GM23248 (cell line): ENCODE results near the gene FXYD5. TPM values are rescaled to one million over a fixed set of nuclear protein-coding genes. Genes with fewer than 3 reads are reported as not detected.
A peak's percentile ranks its signal among the peaks of the same experiment; 100 is the strongest.

Experiments used
- DNase-seq: peaks from one replicate; pipeline ENCODE4 v3.0.0-alpha.2; 2015
- H2AFZ ChIP-seq: fragments of 200-600 bp; sonication (generic); 2 replicates; pipeline ENCODE4 v1.6.1; 2016; ENCODE audit warnings: antibody characterized with exemption
- H3F3A ChIP-seq: fragments of 200-600 bp; sonication (generic); 2 replicates; pipeline ENCODE4 v1.6.1; 2016; ENCODE audit warnings: mild to moderate bottlenecking, antibody characterized with exemption, mixed run types; ENCODE audit not compliant: insufficient read depth
- H3K27ac ChIP-seq: fragments of 200-600 bp; sonication (generic); 2 replicates; pipeline ENCODE4 v1.5.1; 2016; ENCODE audit warnings: mild to moderate bottlenecking
- H3K27me3 ChIP-seq: fragments of 200-600 bp; sonication (generic); replicated peaks from 2 replicates; pipeline ENCODE4 v1.6.1; 2016; ENCODE audit warnings: mild to moderate bottlenecking; ENCODE audit not compliant: insufficient read depth
- H3K36me3 ChIP-seq: fragments of 200-600 bp; sonication (generic); 2 replicates; pipeline ENCODE4 v1.6.1; 2016; ENCODE audit warnings: low read depth, mild to moderate bottlenecking
- H3K4me1 ChIP-seq: fragments of 200-600 bp; sonication (generic); 2 replicates; pipeline ENCODE4 v1.6.1; 2016; ENCODE audit warnings: mild to moderate bottlenecking; ENCODE audit not compliant: insufficient read depth
- H3K4me2 ChIP-seq: fragments of 200-600 bp; sonication (generic); one replicate; pipeline ENCODE4 v1.6.1; 2016; ENCODE audit warnings: mild to moderate bottlenecking; ENCODE audit not compliant: unreplicated experiment
- H3K4me3 ChIP-seq: fragments of 200-600 bp; sonication (generic); 2 replicates; pipeline ENCODE4 v1.5.1; 2016; ENCODE audit warnings: mild to moderate bottlenecking
- H3K79me2 ChIP-seq: fragments of 200-600 bp; sonication (generic); 2 replicates; pipeline ENCODE4 v1.6.1; 2016; ENCODE audit warnings: mild to moderate bottlenecking; ENCODE audit not compliant: insufficient read depth
- H3K9ac ChIP-seq: fragments of 200-600 bp; sonication (generic); 2 replicates; pipeline ENCODE4 v1.6.1; 2016; ENCODE audit warnings: mild to moderate bottlenecking
- H3K9me2 ChIP-seq: fragments of 200-600 bp; sonication (generic); 2 replicates; pipeline ENCODE4 v1.6.1; 2016; ENCODE audit warnings: mixed run types, mild to moderate bottlenecking, moderate library complexity; ENCODE audit not compliant: insufficient read depth
- H3K9me3 ChIP-seq: fragments of 200-600 bp; sonication (generic); one replicate; pipeline ENCODE4 v1.6.1; 2017; ENCODE audit warnings: low read depth
- H4K20me1 ChIP-seq: fragments of 200-600 bp; sonication (generic); 2 replicates; pipeline ENCODE4 v1.6.0; 2016; ENCODE audit not compliant: insufficient read depth
- EZH2 ChIP-seq: fragments of 200-600 bp; sonication (generic); IDR thresholded peaks from 2 replicates; pipeline ENCODE4 v1.6.1; 2018; ENCODE audit warnings: antibody characterized with exemption, mild to moderate bottlenecking; ENCODE audit not compliant: insufficient read depth, poor library complexity, severe bottlenecking
- EZH2phosphoT487 ChIP-seq: fragments of 200-600 bp; sonication (generic); IDR thresholded peaks from 2 replicates; pipeline ENCODE4 v1.6.1; 2018; ENCODE audit warnings: antibody characterized with exemption, moderate library complexity, mild to moderate bottlenecking, low read depth; ENCODE audit not compliant: insufficient read depth
- WGBS, 2 experiments: methylation state at CpG; one replicate each; pipeline ENCODE4 v1.1.6; 2015 to 2017; ENCODE audit warnings: low lambda C conversion rate in 2 of 2, low coverage in 1 of 2; ENCODE audit errors: missing lambda C conversion rate in 2 of 2; 5-methylcytosine and 5-hydroxymethylcytosine counted together
- in situ Hi-C: fragments of 300-500 bp; cut with MboI; formaldehyde crosslinking; loops from 2 replicates; pipeline ENCODE4 v1.15.0; 2020
- polyA plus RNA-seq: library from polyadenylated mRNA; unstranded; fragments of >200 nt; fragmentation: Nextera tagmentation; extraction: Ambion mirVana; gene quantifications from 2 replicates; pipeline ENCODE4 v1.2.1, GENCODE V29; 2016
- total RNA-seq: library from RNA; depleted of rRNA; stranded (reverse); fragments of >200 nt; shearing (Covaris generic); gene quantifications from 2 replicates; pipeline ENCODE4 v1.2.3, GENCODE V29; 2014

The FXYD5 gene
- total and polyA plus RNA-seq, 2 experiments from 2014 or later, result 233 to 496 TPM

- DNase-seq, result no peak
- Histone ChIP-seq H3K79me2 (no peaks in the 10 kb centered on the region), H2AFZ (no peak overlapping the region), H3K9me2 (no peaks in the 10 kb centered on the region), H3K4me2 (no peak overlapping the region), H3K4me1 (peaks cover 13% of the 10 kb centered on the region; the same call in 1 of the 2 replicates), H3K4me3 (no peak overlapping the region), H3K9me3 (no peaks in the 10 kb centered on the region), H4K20me1 (no peaks in the 10 kb centered on the region), H3F3A (no peaks in the 10 kb centered on the region), H3K27ac (no peak overlapping the region), H3K27me3 (peaks cover 10% of the 10 kb centered on the region), H3K9ac (no peak overlapping the region), H3K36me3 (no peaks in the 10 kb centered on the region)
- in situ Hi-C loops, result no loop called here
- TF ChIP-seq EZH2 (no peak), EZH2phosphoT487 (no peak)
- WGBS, 2 experiments, result 41 to 50% methylated on average over 7 to 12 of the region's 12 CpGs
Observed at GRCh38 chr19:35140207-35140961, 14.2 kb upstream of the FXYD5 start.

GRCh38 chr19:35140962-35141836 is 13.3 kb upstream of the FXYD5 start:
- H4K20me1 ChIP-seq, result no peaks in the 10 kb centered on the region
- no peak overlapping the region for H3K9ac ChIP-seq
- no peaks in the 10 kb centered on the region for H3K36me3 ChIP-seq
- in situ Hi-C loops, result no loop called here
- no peak for TF ChIP-seq EZH2phosphoT487
- TF ChIP-seq EZH2, result no peak
- H3K79me2 ChIP-seq, result no peaks in the 10 kb centered on the region
- H3K27ac ChIP-seq, result no peak overlapping the region
- no peaks in the 10 kb centered on the region for H3F3A ChIP-seq
- 18 to 23% methylated on average over 25 to 48 of the region's 48 CpGs for WGBS, 2 experiments
- no peak overlapping the region for H3K4me2 ChIP-seq
- H3K9me3 ChIP-seq, result no peaks in the 10 kb centered on the region
- peaks cover 13% of the 10 kb centered on the region; the same call in 1 of the 2 replicates for H3K4me1 ChIP-seq
- no peak overlapping the region for H3K4me3 ChIP-seq
- peaks cover 10% of the 10 kb centered on the region for H3K27me3 ChIP-seq
- no peak overlapping the region for H2AFZ ChIP-seq
- H3K9me2 ChIP-seq, result no peaks in the 10 kb centered on the region
- DNase-seq, result peak; percentile 92

GRCh38 chr19:35141837-35142605 is 12.5 kb upstream of the FXYD5 start:
- no peak overlapping the region for H3K4me2 ChIP-seq
- H2AFZ ChIP-seq, result no peak overlapping the region
- no peak overlapping the region for H3K27ac ChIP-seq
- no peaks in the 10 kb centered on the region for H3K9me2 ChIP-seq
- H3K36me3 ChIP-seq, result no peaks in the 10 kb centered on the region
- WGBS, 2 experiments, result 79 to 85% methylated on average over 20 to 21 of the region's 21 CpGs
- no peak overlapping the region for H3K4me3 ChIP-seq
- no peaks in the 10 kb centered on the region for H3K79me2 ChIP-seq
- H3F3A ChIP-seq, result no peaks in the 10 kb centered on the region
- H3K9me3 ChIP-seq, result no peaks in the 10 kb centered on the region
- no peak overlapping the region for H3K9ac ChIP-seq
- in situ Hi-C loops, result no loop called here
- H4K20me1 ChIP-seq, result no peaks in the 10 kb centered on the region
- TF ChIP-seq EZH2, result no peak
- no peak for TF ChIP-seq EZH2phosphoT487
- peaks cover 9% of the 10 kb centered on the region for H3K27me3 ChIP-seq
- H3K4me1 ChIP-seq, result peaks cover 13% of the 10 kb centered on the region; the same call in 1 of the 2 replicates
- DNase-seq, result no peak
